ENCODE results near the gene FAM210A.
A peak's percentile ranks its signal among the peaks of the same experiment; 100 is the strongest.

FAM210A gene

GRCh38 chr18:13616041-13616440, 110.3 kb downstream of the FAM210A start:
- ATAC-seq (ENCODE audit: insufficient read depth, low read depth) (no peak), DNase-seq (peak; percentile 44)
- TF ChIP-seq EZH2 (IDR thresholded peaks at IDR 0.05; ENCODE audit: borderline replicate concordance, low read depth, low read length, severe bottlenecking) (no peak), CTCF (IDR thresholded peaks at IDR 0.05; ENCODE audit: borderline replicate concordance, extremely low read depth, low read length, poor library complexity, severe bottlenecking) (no peak)
- Histone ChIP-seq H4K20me1 (ENCODE audit: insufficient read depth, low read length) (peaks cover 65% of the 10 kb centered on the region), H3K4me3 (ENCODE audit: low read depth in 1 of 2, low read length in 2 of 2) (peak overlapping the region in 1 of 2 experiments; percentile 67; a peak in 2 of 4 replicates), H3K27ac (ENCODE audit: low read length) (peak overlapping the region; percentile 98), H3K36me3 (ENCODE audit: insufficient read depth, low read length) (peaks cover 64% of the 10 kb centered on the region), H3K4me2 (ENCODE audit: insufficient read depth, low read length) (peak overlapping the region; percentile 80), H2AFZ (ENCODE audit: low read depth, low read length) (no peak overlapping the region), H3K9me3 (ENCODE audit: insufficient read depth, low read length, severe bottlenecking) (no peaks in the 10 kb centered on the region), H3K9ac (ENCODE audit: low read depth, low read length) (peak overlapping the region; percentile 76), H3K4me1 (ENCODE audit: insufficient read depth, low read length) (peaks cover 77% of the 10 kb centered on the region), H3K79me2 (ENCODE audit: insufficient read depth, low read length) (peaks cover 86% of the 10 kb centered on the region), H3K27me3 (ENCODE audit: insufficient read depth, low read length, poor library complexity) (no peaks in the 10 kb centered on the region)

GRCh38 chr18:13615432-13615861, 110.9 kb downstream of the FAM210A start:
- no peaks in the 10 kb centered on the region for H3K9me3 ChIP-seq (ENCODE audit: insufficient read depth, low read length, severe bottlenecking)
- H3K27me3 ChIP-seq (ENCODE audit: insufficient read depth, low read length, poor library complexity), result no peaks in the 10 kb centered on the region
- H3K4me1 ChIP-seq (ENCODE audit: insufficient read depth, low read length), result peaks cover 83% of the 10 kb centered on the region
- peak overlapping the region; percentile 80 for H3K4me2 ChIP-seq (ENCODE audit: insufficient read depth, low read length)
- DNase-seq (no peak), ATAC-seq (ENCODE audit: insufficient read depth, low read depth) (no peak)
- TF ChIP-seq EZH2 (IDR thresholded peaks at IDR 0.05; ENCODE audit: borderline replicate concordance, low read depth, low read length, severe bottlenecking) (no peak), CTCF (IDR thresholded peaks at IDR 0.05; ENCODE audit: borderline replicate concordance, extremely low read depth, low read length, poor library complexity, severe bottlenecking) (no peak)
- peak overlapping the region; percentile 98 for H3K27ac ChIP-seq (ENCODE audit: low read length)
- no peak overlapping the region for H2AFZ ChIP-seq (ENCODE audit: low read depth, low read length)
- peaks cover 59% of the 10 kb centered on the region for H4K20me1 ChIP-seq (ENCODE audit: insufficient read depth, low read length)
- H3K9ac ChIP-seq (ENCODE audit: low read depth, low read length), result peak overlapping the region; percentile 76
- H3K36me3 ChIP-seq (ENCODE audit: insufficient read depth, low read length), result peaks cover 58% of the 10 kb centered on the region
- H3K4me3 ChIP-seq (ENCODE audit: low read depth in 1 of 2, low read length in 2 of 2), result peak overlapping the region in 1 of 2 experiments; percentile 67; a peak in 3 of 4 replicates
- H3K79me2 ChIP-seq (ENCODE audit: insufficient read depth, low read length), result peaks cover 83% of the 10 kb centered on the region

- peaks cover 86% of the 10 kb centered on the region for H3K4me1 ChIP-seq (ENCODE audit: insufficient read depth, low read length)
- H4K20me1 ChIP-seq (ENCODE audit: insufficient read depth, low read length), result peaks cover 52% of the 10 kb centered on the region
Observed at GRCh38 chr18:13614641-13615288, 111.6 kb downstream of the FAM210A start.

More at GRCh38 chr18:13614641-13615288, 111.6 kb downstream of the FAM210A start:
- Histone ChIP-seq H3K9me3 (ENCODE audit: insufficient read depth, low read length, severe bottlenecking) (no peaks in the 10 kb centered on the region), H3K27me3 (ENCODE audit: insufficient read depth, low read length, poor library complexity) (no peaks in the 10 kb centered on the region), H3K9ac (ENCODE audit: low read depth, low read length) (peak overlapping the region; percentile 76), H3K36me3 (ENCODE audit: insufficient read depth, low read length) (peaks cover 51% of the 10 kb centered on the region), H3K4me2 (ENCODE audit: insufficient read depth, low read length) (peak overlapping the region; percentile 80), H2AFZ (ENCODE audit: low read depth, low read length) (no peak overlapping the region), H3K4me3 (ENCODE audit: low read depth in 1 of 2, low read length in 2 of 2) (peak overlapping the region; percentile 67; a peak in 3 of 4 replicates), H3K79me2 (ENCODE audit: insufficient read depth, low read length) (peaks cover 82% of the 10 kb centered on the region), H3K27ac (ENCODE audit: low read length) (peak overlapping the region; percentile 98)
- TF ChIP-seq CTCF (IDR thresholded peaks at IDR 0.05; ENCODE audit: borderline replicate concordance, extremely low read depth, low read length, poor library complexity, severe bottlenecking) (no peak), EZH2 (IDR thresholded peaks at IDR 0.05; ENCODE audit: borderline replicate concordance, low read depth, low read length, severe bottlenecking) (no peak)
- peak; percentile 72 for DNase-seq
- peak; percentile 25 for ATAC-seq (ENCODE audit: insufficient read depth, low read depth)

All from DND-41 (cell line).